Left forelimb (tissue), 1 donor: ENCODE data around the gene IFNAR1.

ENCODE experiments used
- DNase-seq: peaks from one replicate; pipeline ENCODE4 v3.0.0-alpha.2; 2018; ENCODE audit warnings: low spot score

IFNAR1 gene

DNA sequence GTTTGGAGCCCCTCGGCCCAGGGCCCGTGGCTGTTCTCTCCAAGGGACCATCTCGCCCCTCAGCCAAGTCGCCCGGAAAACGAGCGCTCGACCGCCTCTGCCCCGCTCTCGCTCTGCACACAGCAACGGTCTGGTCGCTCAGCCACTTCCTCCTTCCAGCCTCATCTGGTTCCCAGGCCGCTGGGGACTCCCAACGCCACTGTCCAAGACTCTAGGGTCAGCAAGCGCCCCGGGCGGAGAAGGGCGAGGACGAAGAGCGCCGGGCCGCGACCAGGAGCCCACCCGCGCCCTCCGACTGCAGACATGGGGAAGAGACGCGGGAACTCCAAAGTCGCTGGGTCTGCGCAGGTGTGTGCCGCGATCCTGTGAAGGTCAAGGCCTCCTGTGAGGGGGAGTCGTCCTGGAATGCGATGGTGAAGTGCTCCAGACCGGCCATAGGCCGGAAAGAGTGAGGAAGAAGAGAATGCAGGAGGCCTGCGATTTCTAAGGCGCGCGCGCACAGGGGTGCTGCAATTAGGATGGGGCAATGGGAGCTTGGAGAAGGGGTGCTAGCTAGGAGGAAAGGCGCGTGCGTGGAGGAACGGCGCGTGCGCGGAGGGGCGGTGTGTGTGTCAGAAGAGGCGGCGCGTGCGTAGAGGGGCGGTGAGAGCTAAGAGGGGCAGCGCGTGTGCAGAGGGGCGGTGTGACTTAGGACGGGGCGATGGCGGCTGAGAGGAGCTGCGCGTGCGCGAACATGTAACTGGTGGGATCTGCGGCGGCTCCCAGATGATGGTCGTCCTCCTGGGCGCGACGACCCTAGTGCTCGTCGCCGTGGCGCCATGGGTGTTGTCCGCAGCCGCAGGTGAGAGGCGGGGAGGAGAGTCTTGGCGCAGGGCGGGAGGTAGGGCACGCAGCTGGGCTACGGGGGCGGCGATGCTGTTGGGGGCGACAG is at the start of gene IFNAR1:
IFNAR1 (plus strand) TSS at position 680 of the 931 bp plus-strand sequence; CDS start at position 766, 86 bp downstream.
- peak; percentile 99 for DNase-seq

DNA sequence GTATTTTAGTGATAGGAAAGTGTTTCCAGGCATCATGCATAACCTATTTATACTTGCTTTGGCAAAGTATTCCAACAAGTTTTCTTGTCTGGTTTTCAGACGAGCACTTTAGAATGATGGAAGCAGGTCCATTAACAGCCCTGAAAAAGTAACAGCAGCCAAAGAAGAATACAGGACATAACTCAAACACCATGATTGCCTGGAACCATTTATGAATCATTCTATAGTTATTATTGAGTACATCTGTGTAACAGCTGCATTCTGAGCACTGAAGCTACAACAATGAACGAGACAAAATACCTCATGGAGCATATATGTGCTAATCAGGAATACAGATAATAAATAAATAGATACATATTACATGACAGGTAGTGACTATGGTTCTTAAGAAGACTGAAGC is 46.0 kb upstream of the IFNAR1 start:
- DNase-seq, result no peak

DNA sequence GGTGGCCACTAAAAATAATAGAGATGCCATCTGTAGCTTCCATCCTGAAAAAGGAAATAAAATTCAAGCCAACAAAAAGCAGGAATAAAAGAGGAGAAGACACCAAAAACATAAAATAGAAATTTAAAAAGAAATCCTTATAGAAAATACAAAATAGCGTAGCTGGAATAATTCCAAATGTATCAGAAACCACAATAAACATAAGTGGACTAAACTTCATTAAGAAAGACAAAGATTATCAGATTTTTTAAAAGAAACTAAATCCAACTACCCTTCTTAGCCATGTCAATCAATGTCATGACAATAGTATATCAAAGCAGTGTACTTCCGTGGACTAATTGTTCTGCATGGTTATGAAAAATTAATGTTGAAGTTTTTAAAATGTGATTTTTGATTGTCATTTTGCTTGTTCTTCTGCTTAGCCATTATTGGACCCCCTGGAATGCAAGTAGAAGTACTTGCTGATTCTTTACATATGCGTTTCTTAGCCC is 45.4 kb upstream of the IFNAR1 start:
- DNase-seq, result no peak

DNA sequence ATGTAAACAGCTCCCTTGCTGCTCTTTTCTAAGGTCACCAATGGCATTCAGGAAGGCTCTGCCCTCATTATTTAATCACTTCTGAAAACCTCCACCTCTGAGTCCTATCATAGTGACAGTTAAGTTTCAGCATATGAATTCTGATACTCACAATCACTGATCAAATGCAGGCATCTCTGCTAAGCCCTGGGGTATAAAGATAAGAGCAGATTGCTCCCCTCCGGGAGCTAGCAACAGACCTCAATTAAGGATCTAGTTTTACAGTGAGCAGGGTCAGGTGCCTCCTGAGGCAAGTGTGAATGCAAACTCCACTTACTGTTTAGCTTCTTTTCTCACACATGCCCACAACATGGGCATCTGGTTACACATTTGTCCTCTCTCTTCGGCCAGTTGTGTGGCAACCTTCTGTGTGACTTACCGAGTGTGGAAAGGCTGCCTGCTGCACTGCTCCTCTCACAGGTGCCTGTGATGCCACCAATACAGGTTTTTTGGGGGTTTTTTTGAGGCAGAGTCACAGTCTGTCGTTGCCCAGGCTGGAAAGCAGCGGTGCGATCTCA is 43.6 kb upstream of the IFNAR1 start:
- no peak for DNase-seq

DNA sequence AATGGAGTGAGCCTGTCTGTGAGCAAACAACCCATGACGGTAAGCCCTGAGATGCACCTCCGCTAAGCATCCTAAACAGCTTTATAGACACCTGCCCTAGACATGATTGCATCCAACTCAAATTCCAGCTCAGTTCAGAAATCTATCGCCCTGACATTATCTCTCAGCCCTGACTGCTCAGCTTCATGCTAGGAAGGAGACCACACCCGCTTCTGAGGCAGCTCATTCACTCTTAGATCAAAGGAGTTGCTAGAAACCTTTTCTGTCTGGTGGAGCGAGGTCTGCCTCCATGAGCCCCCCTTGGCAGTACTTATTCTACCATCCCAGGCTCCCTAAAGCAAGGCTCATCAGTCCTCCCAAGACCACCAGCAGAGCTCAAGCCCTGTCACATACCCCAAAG is 41.6 kb upstream of the IFNAR1 start:
- DNase-seq, result no peak

DNA sequence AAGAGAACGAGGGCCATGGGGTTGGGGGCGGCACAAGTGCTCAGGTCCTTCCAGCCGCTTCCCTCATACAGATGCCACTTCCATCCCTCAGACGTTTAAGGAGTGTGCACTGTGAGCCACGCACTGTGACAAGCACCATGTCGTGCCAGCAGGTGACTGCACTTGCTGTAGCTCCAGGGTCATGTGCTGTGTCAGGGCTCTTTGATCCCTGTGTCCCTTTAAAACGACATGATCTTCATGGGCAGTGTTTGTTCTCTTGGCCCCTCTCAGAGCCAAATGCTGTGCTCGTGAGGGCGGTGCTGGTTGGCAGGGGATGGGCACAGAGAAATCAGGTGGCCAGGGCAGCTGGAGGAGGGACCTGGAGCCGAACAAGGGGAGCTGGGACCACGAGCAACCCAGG is 38.7 kb upstream of the IFNAR1 start:
- DNase-seq, result no peak

DNA sequence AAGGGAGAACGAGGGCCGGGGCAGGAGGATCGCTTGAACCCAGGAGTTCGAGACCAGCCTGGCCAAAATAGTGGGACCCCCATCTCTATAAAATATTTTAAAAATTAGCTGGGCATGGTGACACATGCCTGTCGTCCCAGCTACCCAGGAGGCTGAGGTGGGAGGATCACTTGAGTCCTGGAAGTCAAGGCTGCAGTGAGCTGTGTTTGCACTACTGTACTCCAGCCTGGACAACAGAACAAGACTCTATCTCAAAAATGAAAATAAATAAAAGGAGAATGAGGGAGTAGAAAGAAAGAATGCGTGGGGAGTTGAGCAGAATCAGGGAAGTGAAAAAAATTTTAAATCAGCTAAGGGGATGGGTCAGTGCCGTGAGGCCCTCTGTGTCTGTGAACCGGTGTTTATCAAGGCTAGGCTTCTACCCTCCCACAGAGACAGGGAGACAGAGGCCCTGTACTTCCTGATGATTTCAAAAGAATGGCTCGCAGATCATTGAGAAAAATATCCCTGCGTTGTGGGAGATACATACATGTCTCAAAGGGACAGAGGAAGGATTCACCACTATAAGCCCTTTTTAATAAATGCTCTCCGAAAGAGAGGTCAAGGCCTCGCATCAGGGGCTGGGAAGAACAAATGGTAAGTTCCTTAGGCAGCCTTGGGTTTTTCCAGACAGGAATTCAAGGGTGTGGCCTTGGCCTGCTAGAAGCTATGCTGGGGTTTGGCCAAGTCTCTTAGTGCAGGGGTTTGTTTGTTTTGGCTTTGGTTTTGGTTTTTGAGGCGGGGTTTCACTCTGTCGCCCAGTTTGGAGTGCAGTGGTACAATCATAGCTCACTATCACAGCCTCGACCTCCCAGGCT is 37.9 kb upstream of the IFNAR1 start:
- DNase-seq, result no peak

DNA sequence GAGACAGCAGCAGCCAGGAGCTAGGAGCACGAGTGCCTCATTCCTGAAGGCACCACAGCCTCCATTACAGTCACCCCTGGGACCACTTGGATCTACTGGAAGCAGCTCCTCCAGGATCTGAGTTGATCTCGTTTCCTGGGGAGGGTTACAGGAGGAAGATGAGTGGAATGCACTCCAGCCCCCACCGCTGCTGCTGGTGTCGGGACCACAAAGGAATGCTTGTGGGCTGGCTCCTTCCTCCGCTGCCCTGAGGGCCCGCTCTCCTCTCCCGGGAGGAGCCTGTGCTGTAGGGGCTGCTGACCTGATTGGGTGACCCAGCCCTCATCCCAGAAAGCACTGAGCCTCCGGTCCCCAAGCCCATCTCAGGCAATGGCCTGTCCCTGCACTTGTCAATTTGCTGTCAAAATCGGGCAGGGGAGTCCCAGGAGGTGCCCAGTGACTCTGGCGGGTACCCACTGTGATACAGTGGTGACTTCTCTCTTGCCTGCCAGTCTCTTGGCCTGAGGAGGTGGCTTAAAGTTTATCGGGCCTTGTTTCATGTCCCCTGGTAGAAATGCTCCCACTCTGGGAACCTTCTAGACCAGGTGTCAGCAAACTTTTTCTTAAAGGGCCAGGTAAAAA is 35.5 kb upstream of the IFNAR1 start:
- DNase-seq, result no peak

DNA sequence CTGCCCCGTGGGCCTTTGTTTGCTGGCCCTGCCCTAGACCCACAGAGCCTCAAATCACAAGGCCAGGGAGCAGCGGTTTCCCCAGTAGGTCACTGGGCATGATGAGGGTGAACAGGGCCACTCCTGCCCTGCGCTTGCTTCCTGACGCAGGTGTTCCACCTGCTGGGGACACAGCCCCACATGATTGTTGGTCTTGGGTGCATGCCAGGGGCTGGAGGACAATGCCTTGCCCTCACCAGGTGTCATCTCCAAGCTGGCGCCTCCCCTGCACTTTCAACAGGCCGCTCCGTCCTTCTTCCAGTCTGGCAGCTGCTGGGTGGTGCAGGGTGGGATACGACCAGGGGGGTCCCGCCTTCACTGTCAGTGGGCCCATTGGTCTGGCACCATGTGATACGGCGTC is 34.3 kb upstream of the IFNAR1 start:
- DNase-seq, result no peak

DNA sequence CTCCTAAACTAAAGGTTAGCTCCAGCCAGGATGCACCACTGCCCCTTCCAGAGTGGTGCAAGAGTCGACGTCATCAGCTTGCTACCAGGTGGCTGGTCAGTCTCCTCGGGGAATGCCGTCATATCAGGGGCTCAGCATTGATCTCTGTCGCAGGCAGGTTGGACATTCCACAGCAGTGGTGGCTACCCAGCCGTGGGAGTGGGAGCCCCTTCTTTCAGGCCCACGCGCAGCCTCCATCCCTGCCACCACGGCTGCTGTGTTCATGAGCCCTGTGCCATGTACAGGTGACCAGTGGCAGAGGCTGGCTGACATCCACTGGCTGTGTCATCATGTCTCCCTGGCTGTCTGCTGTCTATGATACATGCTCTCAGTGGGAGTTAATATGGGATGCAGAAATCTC is 33.1 kb upstream of the IFNAR1 start:
- DNase-seq, result no peak

DNA sequence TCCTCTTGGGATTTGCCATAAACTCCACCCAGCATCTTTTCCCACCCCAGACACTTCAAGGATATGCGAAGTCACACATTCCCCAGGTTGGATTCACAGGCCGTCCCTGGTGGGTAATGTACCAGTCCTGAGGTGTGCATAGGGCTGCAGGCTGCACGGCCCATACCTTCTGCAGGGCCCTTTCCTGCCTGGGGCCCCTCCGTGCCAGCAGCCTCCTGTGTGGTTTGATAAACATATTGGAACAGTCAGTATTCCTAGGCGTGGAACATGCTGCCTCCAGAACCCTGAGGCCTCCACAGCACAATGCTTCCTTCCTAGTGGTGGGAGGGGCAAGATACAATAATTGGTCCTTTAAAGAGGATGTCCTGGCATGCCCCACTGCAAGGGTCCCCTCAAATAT is 32.0 kb upstream of the IFNAR1 start:
- DNase-seq, result no peak

DNA sequence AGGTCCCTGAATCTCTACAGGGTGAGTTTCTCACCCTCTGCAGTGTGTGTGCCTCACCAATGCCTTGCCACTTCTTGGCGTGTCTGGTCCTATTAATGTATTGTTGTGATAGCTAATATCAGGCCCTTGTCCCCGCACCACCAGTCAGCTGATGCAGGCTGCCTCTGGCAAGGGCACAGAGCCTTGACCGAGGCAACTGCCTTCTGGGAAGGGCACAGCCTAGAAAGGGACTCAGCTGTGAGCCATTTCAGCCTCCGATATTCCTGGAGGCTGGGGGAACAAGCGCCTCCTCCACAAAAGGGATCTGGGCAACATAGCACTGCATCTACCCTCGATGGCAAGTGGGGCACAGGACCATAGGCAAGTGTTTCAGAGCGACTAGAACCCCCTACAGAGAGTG is 31.6 kb upstream of the IFNAR1 start:
- DNase-seq, result no peak

DNA sequence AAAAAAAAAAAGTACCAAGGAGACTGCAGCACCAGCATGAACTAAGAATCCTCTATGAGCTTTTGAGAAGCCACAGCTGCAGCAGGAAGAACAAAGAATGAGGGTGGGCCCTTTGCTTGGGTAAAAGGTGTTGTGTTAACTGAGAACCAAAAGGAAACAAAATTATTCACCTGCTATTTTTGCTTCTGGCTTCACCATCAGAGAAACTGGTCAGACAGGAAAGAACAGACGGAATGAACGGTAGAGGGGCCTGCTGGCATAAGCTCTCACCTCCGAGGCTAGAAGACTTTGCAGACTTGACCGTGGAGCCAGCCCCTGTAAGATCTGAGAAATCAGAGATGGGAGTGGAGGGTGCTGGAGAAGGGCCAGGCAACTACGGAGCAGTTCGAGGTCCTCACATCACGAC is 31.0 kb upstream of the IFNAR1 start:
- no peak for DNase-seq

DNA sequence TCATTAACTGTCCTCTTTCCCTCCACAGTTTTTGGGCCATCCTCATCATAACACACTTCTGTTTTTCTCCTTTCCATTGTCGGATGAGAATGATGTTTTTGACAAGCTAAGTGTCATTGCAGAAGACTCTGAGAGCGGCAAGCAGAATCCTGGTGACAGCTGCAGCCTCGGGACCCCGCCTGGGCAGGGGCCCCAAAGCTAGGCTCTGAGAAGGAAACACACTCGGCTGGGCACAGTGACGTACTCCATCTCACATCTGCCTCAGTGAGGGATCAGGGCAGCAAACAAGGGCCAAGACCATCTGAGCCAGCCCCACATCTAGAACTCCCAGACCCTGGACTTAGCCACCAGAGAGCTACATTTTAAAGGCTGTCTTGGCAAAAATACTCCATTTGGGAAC is 28.6 kb upstream of the IFNAR1 start:
- DNase-seq, result no peak

DNA sequence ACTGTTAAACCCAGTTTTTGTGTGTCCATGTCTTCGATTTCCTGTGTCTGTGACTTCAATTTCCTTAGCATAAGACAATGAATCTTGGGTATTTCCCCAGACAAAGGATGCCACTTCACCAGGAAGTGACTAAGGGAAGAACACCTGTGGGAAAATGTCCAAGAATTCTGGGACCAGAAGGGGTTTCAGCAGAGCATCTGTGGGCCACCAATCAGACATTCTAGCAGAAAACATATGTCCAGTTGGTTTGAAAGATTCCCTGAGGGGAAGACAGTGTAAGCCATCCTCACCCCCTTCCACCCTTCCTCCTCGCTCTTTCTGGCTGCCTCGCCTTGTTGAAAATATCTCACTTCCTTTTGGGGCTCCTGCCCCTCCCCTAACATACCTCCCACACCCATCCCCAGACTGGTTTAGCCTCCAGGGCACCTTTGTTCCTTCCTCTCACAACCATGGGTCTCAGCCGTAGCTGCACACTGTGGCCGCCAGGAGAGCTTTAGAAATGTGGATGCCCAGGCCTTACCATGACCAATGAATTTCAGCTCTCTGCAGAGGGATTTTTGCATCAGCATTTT is 25.5 kb upstream of the IFNAR1 start:
- DNase-seq, result no peak

DNA sequence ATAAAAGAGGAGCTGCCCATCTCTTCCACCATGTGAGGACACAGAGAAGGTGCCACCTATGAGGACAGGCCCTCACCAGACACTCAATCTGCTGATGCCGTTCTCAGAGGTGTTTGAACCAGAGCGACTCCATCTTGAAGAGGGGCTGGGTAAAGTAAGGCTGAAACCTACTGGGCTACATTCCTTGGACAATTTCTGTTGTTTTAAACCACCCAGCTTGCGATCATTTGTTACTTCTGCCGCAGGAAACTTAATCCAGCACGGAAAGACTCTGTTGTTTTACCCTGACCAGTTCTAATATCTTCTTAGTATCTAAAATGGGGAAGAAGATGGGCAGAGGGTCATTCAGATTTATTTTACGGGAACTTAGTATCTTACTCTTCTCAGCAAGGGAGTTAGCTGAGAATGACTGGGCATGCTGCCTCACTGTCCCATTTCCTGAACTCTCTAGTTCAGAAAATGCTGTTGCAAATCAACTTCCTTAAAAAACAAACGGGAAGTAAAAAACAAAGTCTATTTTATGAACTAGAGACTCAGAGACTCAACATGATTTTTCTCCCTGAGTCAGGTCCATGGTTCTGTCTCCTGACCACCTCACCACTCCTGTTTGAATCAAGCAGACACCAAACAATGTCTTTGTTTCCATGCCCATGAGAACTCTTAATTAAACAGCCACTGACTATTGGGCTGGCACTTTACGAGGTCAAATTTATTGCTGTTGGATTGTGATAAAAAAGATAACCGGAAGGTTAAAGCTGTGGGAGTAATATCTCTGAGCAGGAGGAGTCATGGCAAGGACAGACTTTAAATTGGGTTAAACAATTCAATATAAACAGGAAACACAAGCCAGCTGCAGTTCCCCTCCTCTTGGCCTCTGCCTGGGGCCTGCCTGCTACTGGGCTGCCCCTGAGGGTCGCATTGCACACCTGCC is 23.8 kb upstream of the IFNAR1 start:
- no peak for DNase-seq

DNA sequence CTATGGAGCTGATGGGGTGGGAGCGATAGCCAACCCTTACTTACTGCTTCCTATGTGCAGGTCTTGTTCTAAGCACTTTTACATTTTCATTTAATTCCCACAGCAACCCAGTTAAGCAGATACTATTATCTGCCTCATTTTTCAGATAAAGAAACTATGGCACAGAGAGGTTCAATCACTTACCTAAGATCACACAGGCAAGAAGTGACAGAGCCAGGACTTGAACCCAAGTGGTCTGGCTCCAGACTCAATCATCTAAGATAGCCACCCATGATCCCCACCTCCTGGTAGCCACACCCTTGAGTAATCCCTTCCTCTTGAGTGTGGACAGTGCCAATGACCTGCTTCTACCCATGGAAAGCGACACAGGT is 23.2 kb upstream of the IFNAR1 start:
- no peak for DNase-seq

DNA sequence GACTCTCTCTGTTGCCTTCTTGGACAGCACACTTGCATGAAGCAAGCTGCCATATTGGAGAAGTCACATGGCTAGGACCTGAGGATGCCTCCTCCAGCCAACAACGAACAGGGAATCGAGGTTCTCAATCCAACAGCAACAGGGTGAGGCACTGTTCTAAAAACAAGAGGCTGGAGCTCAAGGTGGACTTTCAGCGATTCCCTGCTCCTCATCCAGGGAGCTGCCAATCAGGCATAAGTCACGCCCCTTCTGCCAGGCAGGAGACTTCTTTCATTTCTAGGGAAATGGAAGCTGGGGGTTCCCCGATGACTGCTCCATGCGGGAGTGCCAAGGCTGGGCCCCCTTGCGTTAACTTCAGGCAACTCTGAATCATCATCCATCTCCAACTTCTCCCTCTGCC is 22.7 kb upstream of the IFNAR1 start:
- DNase-seq, result no peak

DNA sequence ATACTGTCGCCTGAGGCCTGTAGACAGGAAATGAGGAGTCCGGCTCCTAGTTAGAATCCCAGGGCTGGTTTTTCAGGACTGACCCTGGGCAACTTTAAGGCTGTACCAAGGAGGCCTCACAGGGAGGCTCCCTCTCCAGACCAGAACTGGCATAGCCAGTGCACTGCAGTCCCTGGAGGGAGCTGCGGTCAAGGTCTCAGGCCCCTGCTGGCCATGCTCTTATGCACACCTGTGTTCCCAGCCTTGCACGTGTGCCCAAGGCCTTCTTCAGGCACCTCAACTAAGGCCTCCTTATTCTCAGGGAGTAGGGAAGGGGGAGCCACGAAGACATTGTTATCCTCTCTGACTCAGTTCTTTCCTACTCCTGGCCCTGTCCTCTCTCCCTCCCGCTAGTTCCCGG is 22.0 kb upstream of the IFNAR1 start:
- DNase-seq, result no peak

DNA sequence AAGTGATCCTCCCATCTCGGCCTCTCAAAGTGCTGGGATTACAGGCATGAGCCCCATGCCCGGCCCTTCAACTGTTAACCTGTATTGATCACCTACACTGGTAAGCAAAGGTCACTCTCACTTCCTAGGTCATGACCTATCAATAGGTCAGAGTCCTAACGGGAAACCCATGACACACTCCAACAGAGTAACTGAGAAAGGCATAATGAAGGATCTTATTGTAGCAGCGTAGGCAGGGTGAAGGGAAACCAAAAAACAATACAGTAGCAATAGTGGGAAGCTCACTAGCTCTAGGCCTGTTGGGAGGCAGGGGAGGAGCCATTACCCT is 19.5 kb upstream of the IFNAR1 start:
- no peak for DNase-seq

DNA sequence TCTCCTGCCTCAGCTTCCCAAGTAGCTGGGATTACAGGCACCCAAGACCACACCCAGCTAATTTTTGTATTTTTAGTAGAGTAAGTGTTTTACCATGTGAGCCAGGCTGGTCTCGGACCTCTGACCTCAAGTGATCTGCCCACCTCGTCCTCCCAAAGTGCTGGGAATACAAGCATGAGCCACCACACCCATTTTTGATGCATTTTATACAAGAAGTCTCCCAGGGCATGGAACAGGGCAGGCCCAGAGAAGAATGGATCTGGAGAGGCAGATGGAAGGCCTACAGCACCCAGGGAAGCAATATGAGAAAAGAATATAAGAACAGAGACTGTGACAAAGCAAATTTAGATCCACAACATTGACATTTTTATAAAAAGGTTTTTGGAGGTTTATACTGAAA is 18.8 kb upstream of the IFNAR1 start:
- DNase-seq, result no peak
